Measurements from ENCODE around the gene EMCN. TPM values are rescaled to one million over a fixed set of nuclear protein-coding genes. Genes with fewer than 3 reads are reported as not detected.

EMCN gene
- total and polyA plus RNA-seq, 2 of the 8 experiments (the other 6 are each of a cell fraction or from before 2014, with no cell fraction given) = not detected

GRCh38 chr4:100431416-100431815, 86.4 kb downstream of the EMCN start:
- CTCF ChIA-PET (ENCODE audit: partially characterized antibody) = no interaction called here
- no peak for TF ChIP-seq NANOG (IDR thresholded peaks at IDR 0.05; ENCODE audit: insufficient read depth, low read depth, low read length, poor library complexity, severe bottlenecking)
- TF ChIP-seq ZNF274 (IDR thresholded peaks at IDR 0.05; ENCODE audit: borderline replicate concordance, extremely low read depth, low read length) = no peak
- no peak for TF ChIP-seq HDAC6 (IDR thresholded peaks at IDR 0.05; ENCODE audit: low read depth, low read length)
- TF ChIP-seq MAX (IDR thresholded peaks at IDR 0.05) = no peak

More at GRCh38 chr4:100431416-100431815, 86.4 kb downstream of the EMCN start:
- Histone ChIP-seq H3K36me3 (ENCODE audit: control insufficient read depth in 2 of 4, insufficient read depth in 4 of 4, low read length in 3 of 4) (no peaks in the 10 kb centered on the region), H3K56ac (replicated peaks; ENCODE audit: insufficient read length, low read depth, low read length) (no peak overlapping the region), H3K23me2 (ENCODE audit: low read depth, low read length) (no peaks in the 10 kb centered on the region), H2AFZ (ENCODE audit: low read length) (no peak overlapping the region), H2BK120ac (replicated peaks; ENCODE audit: low read depth, low read length) (no peak overlapping the region), H3K4ac (replicated peaks; ENCODE audit: insufficient read length, low read depth, low read length) (no peak overlapping the region), H3K79me2 (ENCODE audit: control insufficient read depth in 1 of 2, insufficient read depth in 2 of 2, low read length in 2 of 2) (no peaks in the 10 kb centered on the region), H3K23ac (ENCODE audit: insufficient read length) (no peak overlapping the region), H2BK5ac (ENCODE audit: low read depth, low read length) (no peak overlapping the region), H3K4me3 (ENCODE audit: extremely low read depth in 1 of 4, insufficient read depth in 2 of 4, low read depth in 3 of 4, low read length in 4 of 4) (no peak overlapping the region), H3K4me2 (ENCODE audit: insufficient read depth in 1 of 2, low read depth in 2 of 2, low read length in 2 of 2) (no peak overlapping the region), H3K14ac (ENCODE audit: insufficient read length) (no peak overlapping the region), H3K27ac (ENCODE audit: low read depth, low read length) (no peak overlapping the region), H3K18ac (ENCODE audit: extremely low read depth, low read length) (no peak overlapping the region), H2BK12ac (ENCODE audit: low read depth, low read length) (no peak overlapping the region), H4K91ac (replicated peaks; ENCODE audit: insufficient read length, low read length) (no peak overlapping the region), H2BK20ac (ENCODE audit: low read length) (no peak overlapping the region), H4K20me1 (replicated peaks in 1 of 2; ENCODE audit: control insufficient read depth in 1 of 2, insufficient read depth in 2 of 2, low read length in 2 of 2) (no peaks in the 10 kb centered on the region), H2AK5ac (ENCODE audit: low read depth, low read length) (no peak overlapping the region), H3K79me1 (ENCODE audit: low read depth, low read length) (no peaks in the 10 kb centered on the region), H4K8ac (ENCODE audit: extremely low read depth, insufficient read depth, low read length) (no peak overlapping the region), H3K9me3 (ENCODE audit: insufficient read depth in 2 of 2, low read depth in 1 of 2, low read length in 1 of 2) (no peaks in the 10 kb centered on the region), H3K27me3 (replicated peaks in 1 of 4; ENCODE audit: control insufficient read depth in 3 of 4, extremely low read depth in 1 of 4, insufficient read depth in 3 of 4, low read length in 3 of 4) (peaks cover 0 to 1% (median 0%) of the 10 kb centered on the region in 4 experiments; a peak in 1 of 7 replicates), H3K4me1 (replicated peaks in 1 of 4; ENCODE audit: control insufficient read depth in 3 of 4, insufficient read depth in 4 of 4, low read length in 3 of 4) (no peaks in the 10 kb centered on the region), H2BK15ac (ENCODE audit: low read length) (no peak overlapping the region), H3K9ac (replicated peaks in 1 of 4; ENCODE audit: extremely low read depth in 1 of 4, low read depth in 3 of 4, low read length in 3 of 4) (no peak overlapping the region), H4K5ac (ENCODE audit: insufficient read length, low read depth, low read length) (no peak overlapping the region)
- POLR2A ChIA-PET (ENCODE audit: partially characterized antibody) = interaction anchor here (0.6 kb wide), 1 partner anchor 117 kb away, joined by 6 read pairs; no protein-coding TSS in a partner anchor
- DNase-seq (ENCODE audit: low read depth in 1 of 2, low spot score in 2 of 2) = no peak
- no peak for FAIRE-seq
- 100% methylated on average over 1 of the region's 1 CpG; no CpG with 5 or more reads in 1 of the 2 experiments for WGBS, 2 experiments (ENCODE audit: extremely low coverage in 1 of 2, insufficient coverage in 1 of 2, insufficient read length in 1 of 2, insufficient replicate concordance in 2 of 2, low coverage in 1 of 2, low lambda C conversion rate in 2 of 2, missing lambda C conversion rate in 1 of 2)
